DMS79 treated with DMSO at 0.1 percent for 48 hours (cell line): ENCODE data around the gene PGGHG.
"Not testable (repeated sequence)": the region's sequence is repeated elsewhere in the genome, so short reads cannot be mapped to it uniquely, and the experiment has no call there.

Source experiments
- DNase-seq: peaks from one replicate; lab custom pipeline; 2025; lab: John Stamatoyannopoulos, UW

PGGHG gene

GRCh38 chr11:313787-314553 is 25.0 kb downstream of the PGGHG start, which contains the start of gene IFITM1:
IFITM1 (plus strand) TSS chr11:314040; CDS start chr11:314171, 131 bp downstream.
- no peak for DNase-seq

DNA sequence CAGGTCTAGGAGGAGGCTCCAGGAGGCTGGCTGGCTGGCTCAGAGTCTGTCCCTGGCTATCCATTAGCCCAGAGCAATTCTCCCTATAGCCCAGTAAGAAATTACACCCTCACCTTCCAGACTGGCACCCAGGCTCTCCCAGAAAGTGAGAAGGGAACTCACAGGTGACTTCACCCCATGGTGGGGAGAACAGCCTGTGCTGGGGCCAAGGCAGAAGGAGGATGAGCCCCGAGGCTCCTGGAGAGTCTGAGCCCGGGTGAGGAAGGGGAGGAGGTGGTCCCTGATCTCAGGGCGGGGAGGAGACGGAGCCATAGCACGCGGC is 25.6 kb downstream of the PGGHG start:
- DNase-seq: not testable (repeated sequence)

GRCh38 chr11:315051-315481 is 26.1 kb downstream of the PGGHG start:
- DNase-seq: no peak

- DNase-seq: no peak
Measured at GRCh38 chr11:315516-315994, 26.6 kb downstream of the PGGHG start.

GRCh38 chr11:316031-316701 is 27.2 kb downstream of the PGGHG start:
- DNase-seq: no peak

DNA sequence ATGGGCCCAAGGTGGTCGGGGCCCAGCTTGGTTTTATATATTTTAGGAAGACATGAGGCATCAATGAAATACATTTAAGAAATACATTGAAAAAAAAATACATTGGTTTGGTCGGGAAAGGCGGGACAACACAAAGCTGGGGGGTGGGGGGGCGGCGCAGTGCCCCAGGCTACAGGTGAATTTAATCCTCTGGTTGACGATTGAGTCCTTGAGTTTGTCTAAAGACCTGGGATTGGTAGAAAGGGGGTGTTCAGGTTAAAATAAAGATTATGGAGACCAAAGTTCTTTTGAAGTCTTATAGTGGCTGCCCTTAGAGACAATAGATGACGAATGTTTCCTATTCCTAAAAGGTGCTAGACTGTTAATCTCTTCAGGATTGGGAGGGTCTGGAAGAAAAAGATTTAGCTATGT is 28.0 kb downstream of the PGGHG start:
- no peak for DNase-seq

- DNase-seq: not testable (repeated sequence)
Measured at GRCh38 chr11:317668-318404, 28.9 kb downstream of the PGGHG start.

- DNase-seq: not testable (repeated sequence)
Measured at GRCh38 chr11:318405-319120, 29.6 kb downstream of the PGGHG start.

DNA sequence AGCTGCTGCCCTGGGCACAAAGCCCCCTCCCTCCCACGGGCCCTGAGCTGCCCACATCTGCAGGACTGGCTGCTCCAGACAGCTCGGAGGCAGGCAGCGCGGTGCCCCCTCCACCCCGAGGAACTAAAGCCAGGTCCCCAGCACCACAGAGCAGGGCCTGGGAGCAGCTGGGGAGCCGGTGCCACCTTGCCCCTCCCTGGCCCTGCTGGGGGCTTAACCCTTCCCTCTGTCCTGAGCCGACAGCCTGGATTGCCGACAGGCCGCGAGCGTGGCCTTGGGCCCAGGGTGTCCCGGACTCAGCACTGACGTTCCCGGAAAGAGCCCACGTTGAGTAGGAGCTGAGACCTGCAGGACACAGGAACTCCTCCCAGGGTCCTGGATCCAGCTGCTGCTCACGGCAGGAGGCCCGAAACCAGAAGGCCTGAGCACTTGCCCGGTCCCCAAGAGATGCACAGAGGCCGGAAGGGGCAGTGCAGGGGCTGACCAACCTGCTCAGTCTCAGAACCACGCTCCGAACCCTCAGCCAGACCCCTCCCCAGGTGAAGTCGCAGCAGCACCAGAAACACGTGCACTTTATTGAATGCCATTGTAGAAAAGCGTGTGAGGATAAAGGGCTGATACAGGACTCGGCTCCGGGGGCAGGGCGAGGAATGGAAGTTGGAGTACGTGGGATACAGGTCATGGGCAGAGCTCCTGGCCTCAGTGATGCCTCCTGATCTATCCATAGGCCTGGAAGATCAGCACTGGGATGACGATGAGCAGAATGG is 30.4 kb downstream of the PGGHG start:
- not testable (repeated sequence) for DNase-seq

GRCh38 chr11:319888-320273 is 31.0 kb downstream of the PGGHG start:
- DNase-seq: not testable (repeated sequence)

GRCh38 chr11:324156-324555 is 35.2 kb downstream of the PGGHG start:
- DNase-seq: no peak

- DNase-seq: not testable (repeated sequence)
Measured at GRCh38 chr11:324593-325517, 35.9 kb downstream of the PGGHG start.

GRCh38 chr11:325796-326591 is 37.1 kb downstream of the PGGHG start:
- DNase-seq: no peak

- DNase-seq: no peak
Measured at GRCh38 chr11:326592-326841, 37.6 kb downstream of the PGGHG start.

- DNase-seq: no peak
Measured at GRCh38 chr11:326842-327580, 38.1 kb downstream of the PGGHG start.

- no peak for DNase-seq
Measured at GRCh38 chr11:327581-327923, 38.6 kb downstream of the PGGHG start.

DNA sequence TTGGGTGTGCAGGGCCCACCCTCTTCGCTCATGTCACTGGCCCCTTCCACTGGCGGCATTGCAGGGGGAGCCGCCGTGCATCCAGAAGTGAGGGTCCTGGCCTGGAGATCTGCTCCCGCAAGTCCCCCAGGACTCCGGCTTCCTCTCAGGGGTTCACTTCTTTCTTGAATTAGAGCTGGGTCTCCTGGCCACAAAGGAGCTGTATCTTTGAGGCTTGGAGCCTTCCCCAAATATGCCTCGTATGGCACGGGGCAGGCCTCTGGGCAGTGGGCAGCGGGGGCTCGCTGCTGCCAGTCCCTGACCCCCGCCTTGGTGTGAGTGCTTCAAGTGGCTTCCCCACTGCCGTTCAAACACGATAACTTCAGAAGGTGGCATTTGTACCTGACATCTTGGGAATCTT is 39.1 kb downstream of the PGGHG start:
- DNase-seq: no peak

- DNase-seq: not testable (repeated sequence)
Measured at GRCh38 chr11:328516-329100, 39.7 kb downstream of the PGGHG start.

- no peak for DNase-seq
Measured at GRCh38 chr11:329886-330253, 40.9 kb downstream of the PGGHG start.
